Left forelimb (tissue), 1 donor: ENCODE data around the gene IPO11.

Source experiments
- DNase-seq: peaks from one replicate; pipeline ENCODE4 v3.0.0-alpha.2; 2018; ENCODE audit warnings: low spot score

The IPO11 gene

GRCh38 chr5:62412549-62413329 is at the start of gene IPO11:
TSS of gene IPO11 (plus strand) at chr5:62412763. CDS start at chr5:62437280, 24,517 bp downstream.
- peak; percentile 99 for DNase-seq

GRCh38 chr5:62369039-62369438 is 43.5 kb upstream of the IPO11 start:
- no peak for DNase-seq

GRCh38 chr5:62371409-62371808 is 41.2 kb upstream of the IPO11 start:
- no peak for DNase-seq

GRCh38 chr5:62372600-62372999 is 40.0 kb upstream of the IPO11 start:
- DNase-seq: no peak

- DNase-seq: no peak
Observed at GRCh38 chr5:62373382-62373781, 39.2 kb upstream of the IPO11 start.

- no peak for DNase-seq
Observed at GRCh38 chr5:62374090-62374489, 38.5 kb upstream of the IPO11 start.

- DNase-seq: no peak
Observed at GRCh38 chr5:62375627-62376026, 36.9 kb upstream of the IPO11 start.

- DNase-seq: no peak
Observed at GRCh38 chr5:62376064-62376463, 36.5 kb upstream of the IPO11 start.

- DNase-seq: no peak
Observed at GRCh38 chr5:62385131-62385530, 27.4 kb upstream of the IPO11 start.

- DNase-seq: no peak
Observed at GRCh38 chr5:62385816-62386400, 26.7 kb upstream of the IPO11 start.

- DNase-seq: no peak
Observed at GRCh38 chr5:62386824-62387223, 25.7 kb upstream of the IPO11 start.

- DNase-seq: no peak
Observed at GRCh38 chr5:62395210-62395950, 17.2 kb upstream of the IPO11 start.

- DNase-seq: peak; percentile 94
Observed at GRCh38 chr5:62403411-62404250, 8.9 kb upstream of the IPO11 start, which contains the start of gene DIMT1. TSS of gene DIMT1 (minus strand) at chr5:62403905. CDS start at chr5:62403772, 133 bp downstream.

- DNase-seq: no peak
Observed at GRCh38 chr5:62413711-62414110, 1.1 kb downstream of the IPO11 start.

- DNase-seq: no peak
Observed at GRCh38 chr5:62418462-62419076, 6.0 kb downstream of the IPO11 start.

GRCh38 chr5:62419609-62420008 is 7.0 kb downstream of the IPO11 start:
- no peak for DNase-seq

- no peak for DNase-seq
Observed at GRCh38 chr5:62421414-62421813, 8.9 kb downstream of the IPO11 start.

- no peak for DNase-seq
Observed at GRCh38 chr5:62424763-62425162, 12.2 kb downstream of the IPO11 start.

GRCh38 chr5:62431735-62432620 is 19.4 kb downstream of the IPO11 start:
- no peak for DNase-seq

- DNase-seq: no peak
Observed at GRCh38 chr5:62432621-62433064, 20.1 kb downstream of the IPO11 start.
